HL-60 (cell line): Measurements from ENCODE around the gene FSTL4.

Source experiments
- DNase-seq, 2 experiments: peaks; one replicate each; pipeline ENCODE4 v3.0.0-alpha.2; 2010 to 2020; ENCODE audit warnings: low read depth in 1 of 2, low spot score in 1 of 2
- H3K27ac ChIP-seq: fragments of 250-450 bp; sonication (Bioruptor Pico); replicated peaks from 2 replicates; pipeline ENCODE4 v1.5.1; 2020; ENCODE audit warnings: mild to moderate bottlenecking, moderate library complexity
- H3K27me3 ChIP-seq: fragments of 250-450 bp; sonication (Bioruptor Pico); 2 replicates; pipeline ENCODE4 v1.5.1; 2021; ENCODE audit warnings: mild to moderate bottlenecking, moderate library complexity; ENCODE audit not compliant: insufficient read depth, poor library complexity, severe bottlenecking
- H3K4me3 ChIP-seq: replicated peaks from 2 replicates; pipeline ENCODE4 v1.5.1; 2011; ENCODE audit warnings: mild to moderate bottlenecking, control low read depth, low read length; ENCODE audit not compliant: insufficient read depth
- GABPA ChIP-seq: IDR thresholded peaks from 2 replicates; pipeline ENCODE4 v1.6.1; 2012; ENCODE audit warnings: low read depth
- POLR2AphosphoS5 ChIP-seq: IDR thresholded peaks from 2 replicates; pipeline ENCODE4 v1.6.1; 2012; ENCODE audit warnings: low read depth
- SPI1 ChIP-seq: IDR thresholded peaks from 2 replicates; pipeline ENCODE4 v1.6.1; 2012; ENCODE audit warnings: low read depth, mild to moderate bottlenecking, borderline replicate concordance
- TF ChIP-seq, protein P1 (sequence below): IDR thresholded peaks from one replicate; pipeline ENCODE4 v1.5.1; 2011; ENCODE audit warnings: low read length, control low read depth, inconsistent platforms; ENCODE audit not compliant: insufficient read depth
- TF ChIP-seq, protein P2 (sequence below): IDR thresholded peaks from 2 replicates; pipeline ENCODE4 v1.6.1; 2012; ENCODE audit warnings: low read depth; ENCODE audit not compliant: insufficient replicate concordance

Gene FSTL4

DNA sequence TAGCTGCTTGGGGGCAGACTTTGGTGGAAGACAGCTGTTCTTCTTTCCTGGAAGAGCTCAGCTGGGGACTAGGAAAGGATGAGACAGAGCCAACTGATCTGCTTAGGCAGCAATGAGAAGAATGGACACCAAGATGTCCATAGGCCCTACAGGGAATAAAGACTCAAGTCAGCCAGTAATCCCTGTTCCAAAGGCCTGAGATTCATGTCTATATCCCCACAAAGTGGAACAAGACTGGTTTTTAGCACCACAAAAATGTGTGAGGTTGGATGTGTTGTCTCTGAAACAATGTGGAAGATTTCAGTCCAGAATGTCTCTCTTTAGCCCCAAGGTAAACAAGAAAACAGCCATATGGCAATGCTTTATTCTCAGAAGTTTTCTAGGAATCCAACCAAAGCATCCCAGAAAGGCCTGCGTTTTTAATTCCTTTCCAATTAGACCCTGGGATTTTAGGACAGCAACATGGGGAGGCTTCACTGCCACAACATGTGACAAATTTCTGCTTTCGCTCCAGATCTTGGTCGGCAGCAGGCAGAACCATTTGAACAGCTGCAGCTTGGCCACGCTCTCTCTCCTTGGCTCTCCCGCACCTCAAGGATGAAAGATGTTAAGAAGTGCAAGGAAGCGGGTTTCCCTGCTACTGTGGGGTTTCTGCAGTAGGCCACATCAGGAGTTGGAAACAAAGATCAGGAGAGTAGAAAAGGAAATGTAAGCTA lies 245.1 kb downstream of the FSTL4 start:
- no peak overlapping the region for H3K4me3 ChIP-seq
- no peak overlapping the region for H3K27ac ChIP-seq
- no peak for DNase-seq
- H3K27me3 ChIP-seq: no peaks in the 10 kb centered on the region
- TF ChIP-seq GABPA: no peak
- TF ChIP-seq, protein P1, sequence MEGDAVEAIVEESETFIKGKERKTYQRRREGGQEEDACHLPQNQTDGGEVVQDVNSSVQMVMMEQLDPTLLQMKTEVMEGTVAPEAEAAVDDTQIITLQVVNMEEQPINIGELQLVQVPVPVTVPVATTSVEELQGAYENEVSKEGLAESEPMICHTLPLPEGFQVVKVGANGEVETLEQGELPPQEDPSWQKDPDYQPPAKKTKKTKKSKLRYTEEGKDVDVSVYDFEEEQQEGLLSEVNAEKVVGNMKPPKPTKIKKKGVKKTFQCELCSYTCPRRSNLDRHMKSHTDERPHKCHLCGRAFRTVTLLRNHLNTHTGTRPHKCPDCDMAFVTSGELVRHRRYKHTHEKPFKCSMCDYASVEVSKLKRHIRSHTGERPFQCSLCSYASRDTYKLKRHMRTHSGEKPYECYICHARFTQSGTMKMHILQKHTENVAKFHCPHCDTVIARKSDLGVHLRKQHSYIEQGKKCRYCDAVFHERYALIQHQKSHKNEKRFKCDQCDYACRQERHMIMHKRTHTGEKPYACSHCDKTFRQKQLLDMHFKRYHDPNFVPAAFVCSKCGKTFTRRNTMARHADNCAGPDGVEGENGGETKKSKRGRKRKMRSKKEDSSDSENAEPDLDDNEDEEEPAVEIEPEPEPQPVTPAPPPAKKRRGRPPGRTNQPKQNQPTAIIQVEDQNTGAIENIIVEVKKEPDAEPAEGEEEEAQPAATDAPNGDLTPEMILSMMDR: no peak
- TF ChIP-seq, protein P2, sequence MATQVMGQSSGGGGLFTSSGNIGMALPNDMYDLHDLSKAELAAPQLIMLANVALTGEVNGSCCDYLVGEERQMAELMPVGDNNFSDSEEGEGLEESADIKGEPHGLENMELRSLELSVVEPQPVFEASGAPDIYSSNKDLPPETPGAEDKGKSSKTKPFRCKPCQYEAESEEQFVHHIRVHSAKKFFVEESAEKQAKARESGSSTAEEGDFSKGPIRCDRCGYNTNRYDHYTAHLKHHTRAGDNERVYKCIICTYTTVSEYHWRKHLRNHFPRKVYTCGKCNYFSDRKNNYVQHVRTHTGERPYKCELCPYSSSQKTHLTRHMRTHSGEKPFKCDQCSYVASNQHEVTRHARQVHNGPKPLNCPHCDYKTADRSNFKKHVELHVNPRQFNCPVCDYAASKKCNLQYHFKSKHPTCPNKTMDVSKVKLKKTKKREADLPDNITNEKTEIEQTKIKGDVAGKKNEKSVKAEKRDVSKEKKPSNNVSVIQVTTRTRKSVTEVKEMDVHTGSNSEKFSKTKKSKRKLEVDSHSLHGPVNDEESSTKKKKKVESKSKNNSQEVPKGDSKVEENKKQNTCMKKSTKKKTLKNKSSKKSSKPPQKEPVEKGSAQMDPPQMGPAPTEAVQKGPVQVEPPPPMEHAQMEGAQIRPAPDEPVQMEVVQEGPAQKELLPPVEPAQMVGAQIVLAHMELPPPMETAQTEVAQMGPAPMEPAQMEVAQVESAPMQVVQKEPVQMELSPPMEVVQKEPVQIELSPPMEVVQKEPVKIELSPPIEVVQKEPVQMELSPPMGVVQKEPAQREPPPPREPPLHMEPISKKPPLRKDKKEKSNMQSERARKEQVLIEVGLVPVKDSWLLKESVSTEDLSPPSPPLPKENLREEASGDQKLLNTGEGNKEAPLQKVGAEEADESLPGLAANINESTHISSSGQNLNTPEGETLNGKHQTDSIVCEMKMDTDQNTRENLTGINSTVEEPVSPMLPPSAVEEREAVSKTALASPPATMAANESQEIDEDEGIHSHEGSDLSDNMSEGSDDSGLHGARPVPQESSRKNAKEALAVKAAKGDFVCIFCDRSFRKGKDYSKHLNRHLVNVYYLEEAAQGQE: no peak
- no peak for TF ChIP-seq POLR2AphosphoS5
- no peak for TF ChIP-seq SPI1

DNA sequence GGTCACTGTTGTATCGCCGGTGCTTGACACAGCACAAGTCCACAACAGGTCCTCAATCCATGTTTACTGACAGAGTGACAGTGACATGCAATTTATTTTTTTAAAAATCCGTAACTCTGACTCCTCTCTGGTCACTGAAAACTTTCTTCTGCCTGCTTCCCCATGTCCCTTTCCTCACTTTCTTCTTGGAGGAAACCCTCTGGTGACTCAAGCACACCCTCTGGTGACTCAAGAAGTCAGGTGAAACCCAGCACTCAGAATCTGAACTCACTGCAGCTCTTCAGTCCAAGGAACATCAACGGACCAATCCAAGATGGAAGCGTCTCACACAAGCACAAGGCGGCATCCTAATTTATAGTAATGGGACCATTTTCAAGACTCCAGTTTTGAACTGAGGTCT lies 245.9 kb downstream of the FSTL4 start:
- TF ChIP-seq GABPA (no peak), SPI1 (no peak), POLR2AphosphoS5 (no peak)
- TF ChIP-seq, protein P2: no peak
- TF ChIP-seq, protein P1: no peak
- H3K27ac ChIP-seq: no peak overlapping the region
- no peak overlapping the region for H3K4me3 ChIP-seq
- no peak for DNase-seq
- H3K27me3 ChIP-seq: no peaks in the 10 kb centered on the region

DNA sequence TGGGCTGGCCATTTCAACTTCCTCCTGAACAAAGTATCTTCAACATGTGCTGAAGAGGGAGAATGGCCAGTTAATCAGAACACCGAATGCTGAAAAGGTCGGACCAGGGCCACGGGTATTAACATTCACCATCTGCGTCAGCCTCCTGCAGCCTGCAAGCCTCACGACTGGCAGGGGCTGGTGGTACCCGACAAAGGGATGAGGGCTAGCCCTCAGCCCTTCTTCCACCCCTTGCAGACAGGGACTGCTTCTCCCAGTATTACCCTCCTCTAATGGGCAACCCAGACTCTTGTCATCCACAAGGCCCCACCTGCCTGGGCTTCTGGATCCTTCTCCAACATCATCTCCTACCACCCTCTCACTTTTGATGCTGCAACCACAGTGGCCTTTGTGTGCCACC lies 246.6 kb downstream of the FSTL4 start:
- H3K27me3 ChIP-seq: no peaks in the 10 kb centered on the region

More for the DNA sequence above, 246.6 kb downstream of the FSTL4 start:
- DNase-seq: no peak
- Histone ChIP-seq H3K27ac (no peak overlapping the region), H3K4me3 (no peak overlapping the region)
- TF ChIP-seq GABPA (no peak), POLR2AphosphoS5 (no peak), SPI1 (no peak)
- TF ChIP-seq, protein P1: no peak
- TF ChIP-seq, protein P2: no peak
